Neural cell (in vitro differentiated cells): ENCODE results near the gene PRKCZ.

Experiments
- CTCF ChIP-seq: fragments of 450-650 bp; IDR thresholded peaks from 2 replicates; pipeline ENCODE4 v1.5.1; 2014; ENCODE audit warnings: antibody characterized with exemption, mild to moderate bottlenecking, moderate library complexity; ENCODE audit not compliant: poor library complexity, severe bottlenecking
- EP300 ChIP-seq: fragments of 450-650 bp; conservative IDR thresholded peaks from 2 replicates; pipeline ENCODE4 v1.6.1; 2014; ENCODE audit warnings: antibody characterized with exemption, mild to moderate bottlenecking, moderate library complexity; ENCODE audit not compliant: poor library complexity, severe bottlenecking
- POLR2AphosphoS5 ChIP-seq: IDR thresholded peaks from 2 replicates; pipeline ENCODE4 v1.6.1; 2012
- RAD21 ChIP-seq: fragments of 450-650 bp; conservative IDR thresholded peaks from 2 replicates; pipeline ENCODE4 v1.6.1; 2014; ENCODE audit warnings: antibody characterized with exemption, mild to moderate bottlenecking, moderate library complexity
- TAF1 ChIP-seq: IDR thresholded peaks from 2 replicates; pipeline ENCODE4 v1.6.1; 2012; ENCODE audit warnings: low read depth

- TF ChIP-seq POLR2AphosphoS5: no peak
- TF ChIP-seq CTCF: no peak
- TF ChIP-seq EP300: no peak
- no peak for TF ChIP-seq TAF1
- no peak for TF ChIP-seq RAD21
These were observed 137.4 kb downstream of the PRKCZ start for GRCh38 chr1:2187619-2188018.
